ENCODE measurements around the gene RBP3.

Gene RBP3

GRCh38 chr10:47323636-47324296, 24.4 kb upstream of the RBP3 start:
- Mint-ChIP-seq H3K4me1 (no peaks in the 10 kb centered on the region), H3K36me3 (no peaks in the 10 kb centered on the region), H3K9me3 (peaks cover 12% of the 10 kb centered on the region), H3K4me3 (no peak overlapping the region), H3K27ac (no peak overlapping the region), H3K27me3 (peaks cover 3% of the 10 kb centered on the region)
- DNase-seq, result no peak
- CTCF ChIA-PET, result interaction anchor here (0.9 to 1.9 kb wide), 4 partner anchors 10 to 299 kb away, joined by 3 to 10 read pairs (median 4); no protein-coding TSS in a partner anchor

- no peaks in the 10 kb centered on the region for H3K4me1 Mint-ChIP-seq
- DNase-seq, result no peak
- H3K36me3 Mint-ChIP-seq, result no peaks in the 10 kb centered on the region
- peaks cover 3% of the 10 kb centered on the region for H3K27me3 Mint-ChIP-seq
- CTCF ChIA-PET, result no interaction called here
- H3K27ac Mint-ChIP-seq, result no peak overlapping the region
- H3K4me3 Mint-ChIP-seq, result no peak overlapping the region
- peaks cover 15% of the 10 kb centered on the region for H3K9me3 Mint-ChIP-seq
Observed at GRCh38 chr10:47325303-47326291, 22.6 kb upstream of the RBP3 start.

GRCh38 chr10:47326306-47326926, 21.7 kb upstream of the RBP3 start:
- H3K9me3 Mint-ChIP-seq, result peaks cover 15% of the 10 kb centered on the region
- H3K27me3 Mint-ChIP-seq, result peaks cover 5% of the 10 kb centered on the region
- H3K4me3 Mint-ChIP-seq, result no peak overlapping the region
- H3K36me3 Mint-ChIP-seq, result no peaks in the 10 kb centered on the region
- H3K27ac Mint-ChIP-seq, result no peak overlapping the region
- CTCF ChIA-PET, result no interaction called here
- DNase-seq, result no peak
- H3K4me1 Mint-ChIP-seq, result no peaks in the 10 kb centered on the region

GRCh38 chr10:47326927-47327330, 21.2 kb upstream of the RBP3 start:
- Mint-ChIP-seq H3K36me3 (no peaks in the 10 kb centered on the region), H3K4me1 (no peaks in the 10 kb centered on the region), H3K27ac (no peak overlapping the region), H3K27me3 (peaks cover 10% of the 10 kb centered on the region), H3K4me3 (no peak overlapping the region), H3K9me3 (peaks cover 15% of the 10 kb centered on the region)
- CTCF ChIA-PET, result no interaction called here
- no peak for DNase-seq

- Mint-ChIP-seq H3K27ac (no peak overlapping the region), H3K4me1 (no peaks in the 10 kb centered on the region), H3K9me3 (peaks cover 15% of the 10 kb centered on the region), H3K4me3 (no peak overlapping the region), H3K27me3 (peaks cover 8% of the 10 kb centered on the region), H3K36me3 (no peaks in the 10 kb centered on the region)
- no peak for DNase-seq
- CTCF ChIA-PET, result no interaction called here
Observed at GRCh38 chr10:47329855-47330254, 18.3 kb upstream of the RBP3 start.

GRCh38 chr10:47330366-47330765, 17.8 kb upstream of the RBP3 start:
- H3K4me3 Mint-ChIP-seq, result no peak overlapping the region
- no peak overlapping the region for H3K27ac Mint-ChIP-seq
- no peaks in the 10 kb centered on the region for H3K4me1 Mint-ChIP-seq
- DNase-seq, result no peak
- H3K9me3 Mint-ChIP-seq, result peaks cover 15% of the 10 kb centered on the region
- peaks cover 8% of the 10 kb centered on the region for H3K27me3 Mint-ChIP-seq
- H3K36me3 Mint-ChIP-seq, result no peaks in the 10 kb centered on the region
- CTCF ChIA-PET, result no interaction called here

GRCh38 chr10:47330804-47331203, 17.4 kb upstream of the RBP3 start:
- no peaks in the 10 kb centered on the region for H3K36me3 Mint-ChIP-seq
- CTCF ChIA-PET, result interaction anchor here (0.9 kb wide), 1 partner anchor 306 kb away, joined by 4 read pairs; no protein-coding TSS in a partner anchor
- no peak for DNase-seq
- H3K27ac Mint-ChIP-seq, result no peak overlapping the region
- no peaks in the 10 kb centered on the region for H3K4me1 Mint-ChIP-seq
- peaks cover 8% of the 10 kb centered on the region for H3K27me3 Mint-ChIP-seq
- no peak overlapping the region for H3K4me3 Mint-ChIP-seq
- H3K9me3 Mint-ChIP-seq, result peaks cover 15% of the 10 kb centered on the region

GRCh38 chr10:47331491-47331890, 16.7 kb upstream of the RBP3 start:
- Mint-ChIP-seq H3K4me1 (no peaks in the 10 kb centered on the region), H3K36me3 (no peaks in the 10 kb centered on the region), H3K27ac (no peak overlapping the region), H3K9me3 (peaks cover 15% of the 10 kb centered on the region), H3K4me3 (no peak overlapping the region), H3K27me3 (peaks cover 8% of the 10 kb centered on the region)
- DNase-seq, result no peak
- CTCF ChIA-PET, result interaction anchor here (0.9 to 1.1 kb wide), 2 partner anchors 10 to 307 kb away, joined by 4 read pairs; no protein-coding TSS in a partner anchor

- H3K27me3 Mint-ChIP-seq, result peaks cover 8% of the 10 kb centered on the region
- no peak overlapping the region for H3K27ac Mint-ChIP-seq
- CTCF ChIA-PET, result interaction anchor here (1.1 kb wide), 1 partner anchor 9 kb away, joined by 4 read pairs; no protein-coding TSS in a partner anchor
- peaks cover 15% of the 10 kb centered on the region for H3K9me3 Mint-ChIP-seq
- no peaks in the 10 kb centered on the region for H3K36me3 Mint-ChIP-seq
- DNase-seq, result no peak
- no peaks in the 10 kb centered on the region for H3K4me1 Mint-ChIP-seq
- no peak overlapping the region for H3K4me3 Mint-ChIP-seq
Observed at GRCh38 chr10:47331954-47332353, 16.2 kb upstream of the RBP3 start.

GRCh38 chr10:47332371-47332770, 15.8 kb upstream of the RBP3 start:
- Mint-ChIP-seq H3K36me3 (no peaks in the 10 kb centered on the region), H3K4me3 (no peak overlapping the region), H3K9me3 (peaks cover 15% of the 10 kb centered on the region), H3K4me1 (no peaks in the 10 kb centered on the region), H3K27ac (no peak overlapping the region), H3K27me3 (peaks cover 8% of the 10 kb centered on the region)
- CTCF ChIA-PET, result interaction anchor here (1.1 to 1.5 kb wide), 2 partner anchors 9 to 308 kb away, joined by 3 to 4 read pairs; no protein-coding TSS in a partner anchor
- no peak for DNase-seq

GRCh38 chr10:47332946-47333345, 15.2 kb upstream of the RBP3 start:
- Mint-ChIP-seq H3K9me3 (peaks cover 10% of the 10 kb centered on the region), H3K27ac (no peak overlapping the region), H3K27me3 (peaks cover 8% of the 10 kb centered on the region), H3K4me1 (no peaks in the 10 kb centered on the region), H3K4me3 (no peak overlapping the region), H3K36me3 (no peaks in the 10 kb centered on the region)
- no peak for DNase-seq
- CTCF ChIA-PET, result interaction anchor here (1.5 kb wide), 1 partner anchor 308 kb away, joined by 3 read pairs; no protein-coding TSS in a partner anchor

GRCh38 chr10:47333532-47333931, 14.6 kb upstream of the RBP3 start:
- Mint-ChIP-seq H3K4me3 (no peak overlapping the region), H3K27me3 (peaks cover 8% of the 10 kb centered on the region), H3K27ac (no peak overlapping the region), H3K4me1 (no peaks in the 10 kb centered on the region), H3K9me3 (peaks cover 5% of the 10 kb centered on the region), H3K36me3 (no peaks in the 10 kb centered on the region)
- DNase-seq, result no peak
- CTCF ChIA-PET, result interaction anchor here (1.5 kb wide), 1 partner anchor 309 kb away, joined by 3 read pairs; no protein-coding TSS in a partner anchor

GRCh38 chr10:47334466-47335295, 13.5 kb upstream of the RBP3 start:
- no peak overlapping the region for H3K4me3 Mint-ChIP-seq
- no peaks in the 10 kb centered on the region for H3K9me3 Mint-ChIP-seq
- H3K27ac Mint-ChIP-seq, result no peak overlapping the region
- CTCF ChIA-PET, result interaction anchor here (0.8 kb wide), 1 partner anchor 245 kb away, joined by 3 read pairs; no protein-coding TSS in a partner anchor
- H3K36me3 Mint-ChIP-seq, result no peaks in the 10 kb centered on the region
- peaks cover 15% of the 10 kb centered on the region for H3K27me3 Mint-ChIP-seq
- H3K4me1 Mint-ChIP-seq, result no peaks in the 10 kb centered on the region
- DNase-seq, result no peak

All from activated naive CD4-positive, alpha-beta T cell treated with anti-CD3 and anti-CD28 coated beads, Interleukin-2, amount 10 ng/mL, durations not matched to agents 7 days and 5 days (primary cell).